GM18873 (cell line): ENCODE results near the gene RPL15.
"Not testable (repeated sequence)": the region's sequence is repeated elsewhere in the genome, so short reads cannot be mapped to it uniquely, and the experiment has no call there.

ENCODE experiments used
- ATAC-seq: cut with Tn5 transposase; IDR thresholded peaks from one replicate; pipeline ENCODE4 v1.9.1; 2021; ENCODE audit warnings: mild to moderate bottlenecking, moderate library complexity, moderate number of reproducible peaks; ENCODE audit not compliant: unreplicated experiment, low FRiP score

RPL15 gene

DNA sequence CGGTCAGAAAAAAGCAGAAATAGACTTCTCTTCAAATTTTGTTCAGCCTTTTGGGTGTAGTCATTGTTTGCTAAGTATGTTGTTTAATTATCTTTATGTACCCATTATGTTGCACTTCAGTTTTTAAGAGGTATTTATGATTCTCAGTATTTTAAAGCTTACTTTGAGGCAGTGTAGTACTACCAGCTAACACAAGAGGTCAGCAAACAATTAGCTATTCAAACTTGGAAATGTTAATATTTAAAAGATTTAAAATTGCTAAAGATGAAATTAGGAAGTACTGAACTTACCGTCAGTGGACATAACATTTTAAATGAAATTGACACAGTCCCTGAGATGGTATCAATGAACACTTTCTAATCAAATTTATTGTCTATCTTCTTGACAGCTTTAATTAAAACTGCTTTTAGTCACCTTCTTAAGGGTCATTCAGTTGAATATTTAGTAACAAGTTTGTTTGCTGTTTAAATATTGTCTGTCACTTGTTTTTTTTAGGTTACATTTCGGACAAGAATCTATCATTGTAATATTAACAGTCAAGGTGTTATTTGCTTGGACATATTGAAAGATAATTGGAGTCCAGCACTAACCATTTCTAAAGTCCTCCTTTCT is 28.2 kb upstream of the RPL15 start:
- ATAC-seq, result no peak

DNA sequence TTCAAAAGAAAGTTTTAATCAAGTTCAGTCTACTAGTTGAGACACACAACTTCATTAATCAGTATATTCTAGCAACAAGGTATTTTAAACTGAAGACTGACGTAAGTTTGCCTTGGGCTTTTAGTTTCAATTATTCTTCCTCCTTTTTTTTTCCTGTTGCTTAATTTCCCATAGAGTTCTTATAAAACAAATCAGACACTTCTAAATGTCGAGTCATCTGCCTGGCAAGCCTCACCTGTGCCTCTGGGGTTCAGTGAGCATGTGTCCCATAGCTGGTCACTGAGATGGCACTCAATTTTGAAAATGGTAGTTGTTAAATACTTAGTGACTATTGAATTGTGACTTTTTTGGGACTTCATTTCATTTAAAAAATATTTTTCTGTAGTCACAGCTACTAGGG is 27.5 kb upstream of the RPL15 start:
- no peak for ATAC-seq

DNA sequence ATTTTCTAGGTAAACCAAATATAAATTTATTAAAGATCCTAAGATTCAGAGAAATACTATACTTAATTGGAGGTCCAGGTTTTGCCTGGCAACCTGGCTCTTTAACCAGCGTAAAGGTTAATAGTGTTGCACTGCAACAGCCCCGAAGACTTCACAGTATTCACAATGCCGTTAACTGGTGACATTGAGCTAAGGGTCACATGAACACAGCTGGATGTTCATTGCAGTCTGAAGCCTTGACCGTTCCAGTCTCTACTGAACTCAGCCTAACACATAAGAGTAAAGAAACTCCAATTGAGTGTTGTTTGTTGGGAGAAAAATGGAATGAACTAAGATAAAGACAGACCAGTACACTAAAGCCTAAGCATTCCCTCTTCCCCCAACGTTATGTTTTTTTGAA is 27.0 kb upstream of the RPL15 start:
- ATAC-seq, result no peak

DNA sequence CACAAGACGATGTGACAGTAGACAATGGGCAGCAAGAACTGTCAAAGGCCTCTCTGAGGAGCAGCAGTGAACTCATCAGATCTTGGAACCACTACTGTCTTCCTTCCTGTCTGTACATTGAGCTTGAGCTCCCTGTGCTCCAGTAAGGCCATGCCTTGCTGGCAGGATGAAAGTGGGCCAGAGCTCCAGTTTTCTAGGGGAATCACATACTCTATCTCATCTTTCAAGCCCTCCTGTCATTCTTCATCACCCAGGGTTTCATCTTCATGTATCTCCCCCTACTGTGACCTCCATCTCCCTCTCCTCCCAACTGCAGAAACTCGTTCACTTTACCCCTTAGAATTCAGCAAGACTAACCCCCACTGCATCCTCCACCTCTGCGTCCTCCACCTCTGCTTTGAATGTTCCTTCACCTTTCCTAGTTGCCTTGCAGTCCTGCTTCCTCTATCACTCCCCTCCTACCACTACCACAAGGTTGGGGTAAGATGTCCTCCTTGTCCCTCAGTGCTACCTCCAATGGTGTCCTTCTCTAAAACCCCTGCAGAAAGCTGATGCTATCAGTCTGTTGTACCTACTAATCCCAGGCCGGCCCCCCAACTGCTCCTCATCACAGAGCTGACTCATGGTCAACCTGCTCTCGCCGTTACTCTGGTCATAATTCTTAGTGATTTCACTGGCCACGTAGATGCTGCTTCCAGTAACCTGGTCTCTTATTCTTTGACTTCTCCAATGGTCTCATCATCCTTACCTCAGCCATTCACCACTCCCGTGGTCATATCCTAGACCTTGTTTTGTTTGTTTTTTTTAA is 22.5 kb upstream of the RPL15 start:
- no peak for ATAC-seq

DNA sequence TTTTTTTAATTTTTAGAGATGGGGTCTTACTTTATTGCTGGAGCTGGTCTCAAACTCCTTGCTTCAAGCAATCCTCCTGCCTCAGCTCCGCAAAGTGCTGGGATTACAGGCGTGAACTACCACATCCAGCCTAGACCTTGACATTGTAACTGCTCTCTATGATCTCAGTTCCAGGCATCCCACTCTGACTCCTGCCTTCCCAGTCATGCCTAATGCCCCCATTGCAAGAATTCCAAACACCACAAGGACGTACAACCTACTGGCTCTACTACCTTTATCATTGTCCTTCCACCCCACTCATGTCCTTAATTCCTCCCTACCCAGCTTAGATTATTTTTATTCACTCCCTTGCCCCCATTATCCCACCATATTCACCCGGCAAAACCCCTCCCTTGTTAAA is 21.8 kb upstream of the RPL15 start:
- ATAC-seq, result no peak

DNA sequence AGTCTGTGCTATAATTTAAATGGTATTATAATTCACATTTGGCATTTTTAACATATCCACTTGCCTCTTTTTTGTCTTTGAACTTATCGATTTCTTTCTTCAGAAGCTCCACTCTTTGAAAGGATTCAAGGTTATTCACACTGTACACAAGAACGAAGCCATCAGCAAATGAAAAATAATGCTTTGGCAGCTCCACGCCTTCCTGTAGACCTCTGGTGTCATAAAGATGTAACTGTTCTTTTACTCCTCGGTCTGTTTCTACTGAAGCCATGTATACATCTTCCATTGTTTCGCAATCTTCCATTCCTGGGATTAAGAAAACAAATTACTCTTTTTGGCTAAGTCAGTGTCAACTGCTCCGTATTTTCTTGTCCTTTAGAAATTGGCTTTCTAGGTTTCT is 16.2 kb upstream of the RPL15 start:
- no peak for ATAC-seq

DNA sequence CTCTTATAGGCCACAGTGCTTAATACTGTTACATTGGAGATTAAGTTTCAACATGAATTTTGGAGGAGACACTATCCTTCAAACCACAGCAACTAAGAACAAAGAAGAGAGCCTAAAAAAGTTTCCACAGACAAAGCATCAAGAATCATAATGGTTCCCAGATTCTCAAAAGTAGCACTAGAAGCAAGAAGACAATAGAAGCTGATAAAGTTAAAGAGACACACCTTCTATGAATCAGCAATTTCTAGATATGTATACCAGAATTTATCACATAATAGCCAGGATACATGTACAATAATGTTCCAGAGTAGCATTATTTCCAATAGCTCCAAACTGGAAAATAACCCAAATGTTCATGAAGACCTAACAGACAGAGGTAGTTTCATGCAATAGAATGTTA is 12.4 kb upstream of the RPL15 start:
- ATAC-seq, result no peak

DNA sequence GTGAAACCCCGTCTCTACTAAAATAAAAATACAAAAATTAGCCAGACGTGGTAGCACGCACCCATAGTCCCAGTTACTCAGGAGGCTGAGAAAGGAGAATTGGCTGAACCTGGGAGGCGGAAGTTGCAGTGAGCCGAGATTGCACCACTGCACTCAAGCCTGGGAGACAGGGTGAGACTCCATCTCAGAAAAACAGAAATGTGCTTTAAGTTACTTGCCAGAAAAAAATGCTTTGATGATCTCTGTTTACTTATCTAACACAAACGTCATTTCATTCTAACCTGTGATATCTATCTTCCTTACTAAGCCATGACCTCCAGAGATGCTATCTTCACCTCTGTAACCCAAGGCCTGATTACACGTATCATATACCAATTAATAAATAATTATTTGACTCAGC is 7.6 kb upstream of the RPL15 start:
- no peak for ATAC-seq

DNA sequence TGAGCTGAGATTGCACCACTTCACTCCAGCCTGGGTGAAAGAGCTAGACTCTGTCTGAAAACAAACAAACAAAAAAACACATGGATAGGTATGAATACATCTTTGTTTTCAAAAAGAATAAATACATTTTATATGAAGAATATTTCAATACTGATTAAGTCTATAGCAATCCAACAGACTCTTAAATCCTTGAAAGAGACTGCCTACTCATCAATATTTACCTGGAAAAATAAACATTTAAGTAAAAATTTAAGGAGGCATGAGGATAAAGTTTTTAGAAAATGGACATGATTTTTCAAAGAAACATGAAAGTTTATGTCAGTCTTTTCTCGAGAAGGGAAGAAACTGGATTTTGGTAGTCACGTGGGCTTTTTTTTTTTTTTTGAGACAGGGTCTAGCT is 5.5 kb upstream of the RPL15 start:
- no peak for ATAC-seq

DNA sequence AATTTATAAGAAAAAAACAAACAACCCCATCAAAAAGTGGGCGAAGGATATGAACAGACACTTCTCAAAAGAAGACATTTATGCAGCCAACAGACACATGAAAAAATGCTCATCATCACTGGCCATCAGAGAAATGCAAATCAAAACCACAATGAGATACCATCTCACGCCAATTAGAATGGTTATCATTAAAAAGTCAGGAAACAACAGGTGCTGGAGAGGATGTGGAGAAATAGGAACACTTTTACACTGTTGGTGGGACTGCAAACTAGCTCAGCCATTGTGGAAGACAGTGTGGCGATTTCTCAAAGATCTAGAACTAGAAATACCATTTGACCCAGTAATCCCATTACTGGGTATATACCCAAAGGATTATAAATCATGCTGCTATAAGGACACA is 4.6 kb upstream of the RPL15 start:
- not testable (repeated sequence) for ATAC-seq

DNA sequence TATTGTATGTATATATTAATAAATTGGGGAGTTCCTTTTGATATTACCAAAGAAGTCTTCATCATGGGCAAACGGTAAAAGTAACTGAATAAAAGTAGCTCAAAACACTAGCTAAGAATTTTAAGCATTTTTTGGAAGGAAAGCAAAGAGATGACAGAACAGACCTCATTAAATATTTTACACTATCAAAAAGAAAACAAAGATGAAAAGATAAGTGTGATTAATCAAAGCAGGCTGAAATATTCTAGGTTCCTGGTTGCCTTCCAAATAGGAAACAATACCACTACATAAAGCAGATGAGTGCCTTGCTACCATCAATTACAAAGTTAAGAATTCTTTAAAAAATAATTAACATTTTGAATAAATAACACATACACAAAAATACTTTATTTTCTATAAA is 3.8 kb upstream of the RPL15 start:
- no peak for ATAC-seq

DNA sequence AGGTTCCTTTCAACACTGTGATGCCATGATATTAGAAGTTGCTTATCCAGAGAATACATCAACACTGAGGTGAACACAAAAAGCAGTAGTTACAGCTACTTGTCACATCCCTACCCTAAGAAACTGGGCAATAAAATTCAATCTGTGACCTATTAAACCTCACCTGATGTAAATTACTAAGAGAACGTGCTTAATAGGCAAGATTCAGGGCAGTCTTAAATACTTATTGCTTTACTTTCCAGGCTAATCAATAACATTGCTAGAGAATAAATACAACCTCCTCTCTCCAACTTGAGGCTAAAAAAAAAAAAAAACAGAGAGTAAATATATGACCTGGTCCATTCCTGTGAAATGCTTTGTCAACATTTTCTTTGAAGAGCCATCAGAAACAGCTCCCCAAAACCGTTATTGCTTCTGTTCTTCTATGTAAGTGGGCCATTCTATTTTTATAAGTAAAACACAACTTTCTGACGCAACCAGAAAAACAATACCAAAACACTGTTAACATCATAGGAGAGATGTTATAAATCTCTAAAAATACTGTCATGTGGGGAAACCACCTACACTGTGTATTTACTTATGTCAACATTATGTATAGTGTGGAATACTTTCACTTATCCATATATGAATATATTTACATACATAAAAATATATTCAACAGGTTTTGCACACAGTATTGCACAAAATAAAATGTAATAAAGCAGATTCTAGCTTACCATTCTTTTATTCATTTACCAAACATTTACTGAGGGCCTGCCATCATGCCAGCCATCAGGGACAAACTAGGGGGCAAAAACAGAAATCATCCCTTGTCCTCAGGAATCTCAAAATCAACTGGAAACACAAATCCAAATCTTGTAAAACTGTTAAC is 2.8 kb upstream of the RPL15 start:
- no peak for ATAC-seq

DNA sequence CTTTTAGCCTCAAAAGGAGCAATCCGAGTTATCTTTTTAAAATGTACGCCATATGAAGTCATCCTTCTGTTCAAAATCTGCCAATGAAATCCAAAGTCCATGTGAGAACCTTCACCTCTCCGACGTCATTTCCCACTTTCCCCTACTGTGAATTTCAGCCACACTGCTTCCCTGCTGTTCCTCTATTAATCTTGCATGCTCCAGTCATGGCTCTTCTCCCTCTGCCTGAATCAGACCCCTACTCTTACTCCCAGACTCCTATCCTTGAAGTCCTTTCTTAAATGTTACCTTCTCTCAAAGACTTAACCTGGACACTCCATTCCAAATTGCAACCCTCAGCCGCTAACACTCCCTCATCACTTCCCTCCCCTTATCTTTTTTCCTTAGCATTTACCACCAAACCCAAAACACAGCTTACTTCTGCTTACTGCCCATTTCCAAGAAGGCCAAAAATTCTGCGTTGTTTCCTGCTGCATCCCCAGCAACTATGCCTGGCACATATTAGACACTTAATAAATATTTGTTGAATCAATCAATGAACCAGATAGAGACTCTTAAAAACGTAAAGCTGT is 1.3 kb upstream of the RPL15 start:
- ATAC-seq, result no peak

DNA sequence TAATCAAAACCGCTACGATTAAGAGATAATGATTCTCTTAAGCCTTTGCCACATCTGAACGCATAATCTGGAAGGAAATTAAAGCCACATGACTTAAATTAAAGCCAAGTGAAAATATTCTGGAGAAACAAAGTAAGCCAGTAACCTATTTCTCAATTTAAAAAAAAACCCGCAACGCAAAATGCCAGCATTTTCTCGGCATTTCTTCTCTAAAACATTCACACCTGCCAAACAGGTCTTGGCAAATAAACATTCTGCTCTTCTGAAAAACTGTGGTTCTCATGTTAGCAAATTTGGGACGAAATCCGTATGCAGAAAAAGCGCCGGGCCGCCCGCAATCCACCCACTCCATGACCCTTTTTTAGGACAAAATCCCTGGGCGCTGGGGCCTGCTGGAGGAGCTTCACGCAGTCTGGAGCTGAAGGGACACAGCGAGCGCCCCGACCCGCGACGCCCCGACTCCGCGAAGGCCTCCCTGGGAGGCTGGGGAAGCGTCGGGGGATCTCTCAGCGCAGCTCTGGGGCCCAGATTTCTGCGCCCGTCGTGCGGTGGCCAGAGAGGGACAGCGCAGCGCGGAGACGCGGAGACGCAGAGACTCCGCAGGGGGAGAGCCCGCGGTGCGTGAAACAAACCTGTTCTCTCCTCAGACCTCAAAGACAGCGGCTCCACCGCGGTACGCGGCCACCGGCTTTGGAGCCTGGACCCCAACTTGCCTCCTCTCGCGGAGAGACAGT is 613 bp upstream of the RPL15 start:
- peak; percentile 42 for ATAC-seq

DNA sequence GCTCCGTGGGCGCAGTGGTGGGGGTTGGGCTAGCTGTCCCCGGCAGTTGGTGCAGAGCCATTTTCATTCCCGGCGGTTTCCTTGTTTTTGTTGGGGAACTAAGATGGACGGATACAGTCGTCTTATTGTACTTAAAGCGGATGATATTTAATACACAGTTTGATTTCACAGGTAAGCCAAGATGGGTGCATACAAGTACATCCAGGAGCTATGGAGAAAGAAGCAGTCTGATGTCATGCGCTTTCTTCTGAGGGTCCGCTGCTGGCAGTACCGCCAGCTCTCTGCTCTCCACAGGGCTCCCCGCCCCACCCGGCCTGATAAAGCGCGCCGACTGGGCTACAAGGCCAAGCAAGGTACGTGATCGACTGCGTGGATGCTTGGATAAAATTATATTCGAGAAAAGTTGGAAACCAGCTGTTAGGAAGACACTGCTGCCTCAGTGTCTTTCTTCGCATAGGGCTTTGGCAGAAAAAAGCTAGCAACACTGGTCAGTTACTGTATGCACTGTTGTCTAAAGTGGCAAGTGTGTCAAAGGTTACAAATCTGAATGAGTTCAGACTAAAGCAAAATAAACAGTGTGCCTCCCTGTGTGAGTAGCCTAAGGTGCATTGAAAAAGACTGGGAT is 859 bp downstream of the RPL15 start:
- ATAC-seq, result not testable (repeated sequence)

DNA sequence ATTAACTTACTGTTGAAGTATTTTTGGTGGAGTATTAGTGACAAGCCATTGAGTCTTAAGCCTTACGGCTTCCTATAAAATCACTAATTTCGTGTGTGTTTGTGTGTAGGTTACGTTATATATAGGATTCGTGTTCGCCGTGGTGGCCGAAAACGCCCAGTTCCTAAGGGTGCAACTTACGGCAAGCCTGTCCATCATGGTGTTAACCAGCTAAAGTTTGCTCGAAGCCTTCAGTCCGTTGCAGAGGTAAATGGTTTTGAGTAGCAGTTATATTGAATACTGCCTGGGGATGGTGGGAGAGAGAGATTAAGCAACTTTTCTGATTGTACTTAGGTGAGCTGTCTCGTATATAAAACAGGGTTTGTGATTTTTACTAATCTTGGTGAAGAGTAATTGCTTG is 1.4 kb downstream of the RPL15 start:
- not testable (repeated sequence) for ATAC-seq

DNA sequence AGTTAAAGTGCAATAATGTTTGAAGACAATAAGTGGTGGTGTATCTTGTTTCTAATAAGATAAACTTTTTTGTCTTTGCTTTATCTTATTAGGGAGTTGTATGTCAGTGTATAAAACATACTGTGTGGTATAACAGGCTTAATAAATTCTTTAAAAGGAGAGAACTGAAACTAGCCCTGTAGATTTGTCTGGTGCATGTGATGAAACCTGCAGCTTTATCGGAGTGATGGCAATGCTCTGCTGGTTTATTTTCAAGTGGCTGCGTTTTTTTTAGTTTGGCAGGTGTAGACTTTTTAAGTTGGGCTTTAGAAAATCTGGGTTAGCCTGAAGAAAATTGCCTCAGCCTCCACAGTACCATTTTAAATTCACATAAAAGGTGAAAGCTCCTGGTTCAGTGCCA is 2.7 kb downstream of the RPL15 start:
- no peak for ATAC-seq

DNA sequence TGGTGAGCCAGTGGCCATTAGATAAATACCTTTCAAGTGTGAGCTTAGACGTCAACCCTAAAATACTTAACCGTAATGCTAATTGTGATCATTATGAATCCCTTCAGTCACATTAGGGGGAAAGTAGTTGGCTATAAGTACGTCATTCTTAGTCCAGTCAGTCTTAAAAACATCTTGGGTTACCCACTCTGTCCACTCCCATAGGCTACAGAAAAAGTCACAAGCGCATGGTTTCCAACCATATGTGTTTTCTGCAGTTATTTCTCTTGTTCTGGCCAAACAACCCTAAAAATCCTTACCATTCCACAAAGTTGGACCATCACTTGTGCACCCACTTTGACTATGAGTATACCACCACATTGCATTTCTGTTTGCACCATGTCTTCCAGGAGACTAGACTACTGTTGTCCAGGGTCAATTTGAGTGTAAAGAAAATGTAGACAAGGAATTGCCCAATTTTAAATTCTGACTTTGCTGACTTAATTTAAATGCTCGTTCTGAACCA is 3.3 kb downstream of the RPL15 start:
- no peak for ATAC-seq

DNA sequence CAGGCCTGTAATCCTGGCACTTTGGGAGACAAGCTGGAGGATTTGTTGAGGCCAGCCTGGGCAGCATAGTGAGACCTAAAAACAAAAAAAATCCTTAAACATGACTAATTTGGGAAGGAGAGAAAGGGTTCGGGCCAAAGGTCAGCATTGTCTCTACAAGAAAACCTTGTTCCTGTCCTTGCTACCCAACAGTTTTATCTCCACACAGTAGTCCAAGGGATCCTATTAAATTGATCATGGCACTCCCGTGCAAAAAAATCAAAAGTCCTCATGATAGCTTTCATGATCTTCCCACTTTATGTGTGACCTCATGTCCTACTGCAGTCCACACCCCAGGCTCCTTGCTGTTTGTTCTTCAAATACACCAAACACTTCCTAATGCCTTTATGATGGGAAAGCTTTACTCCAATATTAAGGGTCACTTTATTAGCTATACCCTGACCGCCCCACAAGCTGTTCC is 4.2 kb downstream of the RPL15 start:
- no peak for ATAC-seq

DNA sequence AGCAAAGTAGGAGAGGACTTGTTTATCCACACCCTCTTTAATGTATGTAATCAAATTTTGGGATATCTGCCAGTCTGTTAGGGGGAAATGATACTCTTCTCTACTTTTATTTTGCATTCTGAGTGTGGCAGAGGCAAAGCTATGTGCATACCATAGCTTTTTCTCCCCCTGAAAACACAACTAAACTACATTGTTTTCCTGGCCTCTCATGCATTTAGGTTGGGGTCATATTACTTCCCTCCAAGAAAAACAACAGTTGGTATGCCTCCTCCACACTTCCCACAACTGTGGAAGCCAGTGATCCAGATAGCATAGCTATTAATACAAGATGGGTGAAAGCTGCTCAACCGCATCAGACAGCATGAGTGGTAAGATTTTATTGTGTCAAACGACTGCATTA is 6.9 kb downstream of the RPL15 start:
- no peak for ATAC-seq
